G401.6 (cell line): Measurements from ENCODE around the gene LRRC57.
"Not testable (repeated sequence)": the region's sequence is repeated elsewhere in the genome, so short reads cannot be mapped to it uniquely, and the experiment has no call there.

Experiments used
- FAIRE-seq: peaks from 2 replicates; lab custom pipeline; 2012; peaks lifted over from hg19 to GRCh38; lab: Jason Lieb, UNC

The LRRC57 gene

DNA sequence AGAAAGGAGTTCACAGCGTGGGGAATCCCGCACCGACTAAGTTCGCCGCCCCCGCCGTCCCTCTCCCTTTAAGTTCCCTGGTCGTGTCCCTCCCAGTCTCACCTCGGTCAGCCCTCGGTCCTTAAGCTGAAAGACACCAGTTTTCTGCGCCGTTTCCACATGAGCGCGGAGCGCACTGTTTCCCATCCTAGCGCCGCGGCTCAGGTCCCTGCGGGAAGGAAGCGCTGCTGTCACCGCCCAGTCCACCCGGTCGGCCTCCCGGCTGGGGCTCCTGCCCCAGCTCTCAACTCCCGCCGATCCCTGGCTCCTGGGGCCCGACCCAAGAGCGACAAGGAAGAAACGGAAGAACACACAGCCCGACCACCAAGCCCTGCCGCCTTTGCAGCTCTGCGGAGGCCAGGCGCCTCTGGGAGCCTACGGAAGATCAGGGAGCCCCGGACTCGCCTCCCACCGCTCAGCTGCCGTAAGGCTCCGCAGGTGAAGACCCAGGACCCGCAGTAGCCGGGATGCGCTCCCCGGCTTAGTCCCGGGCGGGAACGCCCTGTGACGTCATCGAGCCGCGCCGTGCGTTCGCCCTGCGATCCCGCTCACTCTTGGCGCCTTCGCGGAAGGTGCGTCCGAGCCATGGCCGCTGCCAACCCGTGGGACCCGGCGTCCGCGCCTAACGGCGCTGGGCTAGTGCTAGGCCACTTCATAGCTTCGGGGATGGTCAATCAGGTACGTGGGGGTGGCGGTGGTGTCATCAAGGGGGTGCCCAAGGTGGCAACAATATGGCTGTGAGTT, at the start of gene LRRC57, which contains the start of gene HAUS2:
TSS of gene LRRC57 (minus strand) at position 545 of the 783 bp plus-strand sequence. CDS start at position 186, 359 bp downstream.
TSS of gene HAUS2 (plus strand) at position 590 of the 783 bp plus-strand sequence. CDS start at position 625, 35 bp downstream.
- no peak for FAIRE-seq

- FAIRE-seq: no peak
These were observed 47.1 kb upstream of the LRRC57 start for GRCh38 chr15:42595626-42596240.

DNA sequence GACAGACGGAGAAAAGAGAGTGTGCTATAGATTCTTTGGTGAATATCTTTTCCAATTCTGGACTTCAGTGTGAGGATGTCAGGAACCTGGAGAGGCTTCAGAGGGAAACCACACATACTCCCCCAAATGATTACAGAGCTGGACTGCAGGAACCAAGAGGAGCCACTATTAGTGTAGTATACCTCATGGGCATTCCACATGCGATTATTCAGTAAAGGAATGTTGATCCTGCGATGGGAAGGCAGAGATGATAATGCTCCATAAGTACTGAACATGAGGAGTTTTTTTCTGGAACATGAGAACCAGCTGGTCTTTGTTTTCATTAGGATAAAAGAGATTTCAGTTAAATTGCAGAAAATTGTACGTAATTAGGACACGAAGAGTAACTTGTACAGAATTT, 45.5 kb upstream of the LRRC57 start:
- no peak for FAIRE-seq

GRCh38 chr15:42593143-42593542, 44.5 kb upstream of the LRRC57 start:
- FAIRE-seq: no peak

DNA sequence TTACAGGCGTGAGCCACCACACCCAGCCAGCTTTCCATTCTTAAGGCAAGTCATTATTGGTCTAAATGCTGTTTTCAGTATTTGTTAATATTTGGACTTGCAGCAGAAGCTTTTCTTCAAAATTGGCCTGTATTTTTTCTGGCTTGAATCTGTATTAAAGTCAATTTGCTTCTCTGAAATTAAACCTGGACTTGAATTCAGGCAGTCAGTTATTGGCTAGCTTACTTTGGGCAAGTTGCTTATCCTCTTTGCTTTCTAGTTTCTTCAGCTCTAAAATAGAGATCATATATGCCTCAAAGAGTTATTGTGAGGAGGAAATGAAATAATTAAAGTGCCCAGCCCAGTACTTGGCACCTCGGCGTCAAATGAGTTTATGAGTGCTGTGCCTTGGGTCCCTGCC, 44.1 kb upstream of the LRRC57 start:
- no peak for FAIRE-seq

- peak; percentile 61 for FAIRE-seq
These were observed 42.8 kb upstream of the LRRC57 start for GRCh38 chr15:42591238-42591934.

DNA sequence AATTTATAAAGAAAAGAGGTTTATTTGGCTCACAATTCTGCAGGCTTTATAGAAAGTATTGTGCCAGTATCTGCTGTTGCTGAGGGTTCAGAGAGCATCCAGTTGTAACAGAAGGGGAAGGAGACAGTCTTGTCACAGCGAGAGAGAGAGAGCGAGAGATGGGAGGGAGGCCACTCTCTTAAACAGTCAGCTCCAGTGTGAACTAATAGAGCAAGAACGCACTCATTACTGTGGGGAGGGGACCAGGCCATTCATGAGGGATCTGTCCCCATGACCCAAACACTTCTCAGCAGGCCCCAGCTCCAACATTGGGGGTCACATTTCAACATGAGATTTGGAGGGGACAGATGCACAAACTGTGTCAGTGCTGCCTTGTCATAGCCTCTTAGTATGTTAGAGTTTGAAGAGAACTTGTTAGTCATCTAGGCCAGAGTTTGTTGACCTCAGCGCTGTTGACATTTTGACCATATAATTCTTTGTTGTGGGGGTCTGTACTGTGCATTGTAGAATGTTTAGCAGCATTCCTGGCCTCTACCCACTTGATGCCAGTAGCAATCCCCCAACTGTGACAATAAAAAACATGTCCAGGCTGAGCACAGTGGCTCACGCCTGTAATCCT, 42.1 kb upstream of the LRRC57 start:
- FAIRE-seq: no peak

GRCh38 chr15:42584031-42584765, 35.6 kb upstream of the LRRC57 start:
- no peak for FAIRE-seq

DNA sequence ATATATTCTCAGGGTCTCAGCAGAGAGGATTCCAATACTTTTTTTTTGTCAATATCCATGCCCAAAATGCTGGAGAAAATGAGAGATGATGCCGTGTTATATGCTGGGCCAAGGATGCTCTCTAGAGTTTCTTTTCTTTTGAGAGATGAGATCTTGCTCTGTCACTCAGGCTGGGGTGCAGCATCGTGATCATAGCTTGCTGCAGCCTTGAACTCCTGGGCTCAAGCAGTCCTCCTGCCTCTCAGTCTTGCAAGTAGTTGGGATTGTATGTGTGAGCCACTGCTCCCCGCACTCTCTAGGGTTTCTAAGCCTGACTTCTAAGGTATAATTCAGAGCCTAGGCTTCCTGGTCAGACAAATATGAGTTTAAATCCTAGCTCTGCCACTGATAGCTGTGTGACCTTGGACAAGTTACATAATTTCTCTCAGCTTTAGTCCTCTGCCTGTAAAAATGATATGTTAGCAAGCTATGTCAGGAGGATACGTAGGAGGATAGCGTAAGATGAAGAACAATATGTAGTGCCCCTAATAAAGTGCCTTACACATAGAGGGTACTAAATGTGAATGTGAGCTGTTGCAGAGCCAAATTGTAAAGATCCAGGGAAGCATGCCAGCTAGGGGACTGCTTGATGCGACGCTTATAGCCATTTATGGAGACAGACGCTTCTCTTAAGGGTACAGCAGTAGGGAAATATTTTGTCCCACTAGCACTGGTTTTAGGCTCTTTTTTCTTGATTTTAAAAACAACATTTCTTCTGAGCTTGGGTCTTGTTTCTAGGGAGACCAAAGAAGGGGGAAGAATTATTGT, 34.2 kb upstream of the LRRC57 start:
- no peak for FAIRE-seq

- no peak for FAIRE-seq
These were observed 32.7 kb upstream of the LRRC57 start for GRCh38 chr15:42581272-42581730.

DNA sequence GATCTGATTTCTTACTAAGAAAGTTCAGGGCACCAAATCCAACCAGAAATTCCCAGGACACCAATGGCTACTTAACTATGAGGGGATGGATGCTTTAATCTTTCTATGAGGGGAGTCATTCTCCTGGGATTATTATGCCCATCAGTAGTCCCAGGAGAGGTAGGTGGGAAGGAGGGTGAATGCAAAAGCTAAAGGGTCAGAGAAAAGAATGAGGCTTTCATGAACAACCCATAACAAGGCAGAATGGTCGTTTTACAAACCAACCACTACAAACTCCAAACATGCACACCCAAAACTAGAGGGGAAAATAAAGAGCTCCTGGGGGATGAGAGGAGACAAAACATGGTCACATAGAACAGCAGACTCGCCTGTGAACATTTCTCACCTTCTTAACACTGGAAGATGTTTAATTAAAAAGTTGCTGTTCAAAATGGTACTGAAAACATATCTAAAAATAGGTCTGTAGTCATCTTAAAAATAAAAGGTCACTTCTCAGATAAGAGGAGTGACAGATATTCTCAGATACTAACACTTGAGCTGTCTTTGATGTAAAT, 30.5 kb upstream of the LRRC57 start:
- FAIRE-seq: no peak

DNA sequence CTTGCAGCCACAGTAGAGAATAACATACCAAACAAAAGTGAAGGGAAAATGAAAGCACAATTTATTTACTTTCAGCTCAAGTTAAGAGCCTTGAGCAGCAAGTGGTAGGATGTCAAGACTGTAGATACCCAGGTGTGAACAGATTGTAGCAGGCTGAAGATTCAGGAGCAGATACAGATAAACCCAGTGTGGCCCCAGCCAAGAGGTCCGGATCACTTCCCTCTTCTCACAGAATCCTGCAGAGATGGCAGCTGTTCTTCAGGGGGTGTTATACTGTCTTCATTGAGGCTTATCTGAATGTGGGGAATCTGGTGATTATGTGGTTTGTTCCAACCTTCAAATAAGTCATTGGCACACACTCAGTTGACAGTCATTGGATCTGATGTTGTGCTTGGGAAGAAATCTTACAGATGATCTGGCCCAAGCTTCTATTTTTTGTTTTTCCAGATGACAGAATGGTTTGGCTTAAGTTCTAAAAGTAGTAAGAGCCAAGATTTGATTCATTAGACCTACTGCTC, 29.0 kb upstream of the LRRC57 start:
- FAIRE-seq: no peak

- no peak for FAIRE-seq
These were observed 28.2 kb upstream of the LRRC57 start for GRCh38 chr15:42576776-42577175.

- FAIRE-seq: no peak
These were observed 27.5 kb upstream of the LRRC57 start for GRCh38 chr15:42576040-42576594.

DNA sequence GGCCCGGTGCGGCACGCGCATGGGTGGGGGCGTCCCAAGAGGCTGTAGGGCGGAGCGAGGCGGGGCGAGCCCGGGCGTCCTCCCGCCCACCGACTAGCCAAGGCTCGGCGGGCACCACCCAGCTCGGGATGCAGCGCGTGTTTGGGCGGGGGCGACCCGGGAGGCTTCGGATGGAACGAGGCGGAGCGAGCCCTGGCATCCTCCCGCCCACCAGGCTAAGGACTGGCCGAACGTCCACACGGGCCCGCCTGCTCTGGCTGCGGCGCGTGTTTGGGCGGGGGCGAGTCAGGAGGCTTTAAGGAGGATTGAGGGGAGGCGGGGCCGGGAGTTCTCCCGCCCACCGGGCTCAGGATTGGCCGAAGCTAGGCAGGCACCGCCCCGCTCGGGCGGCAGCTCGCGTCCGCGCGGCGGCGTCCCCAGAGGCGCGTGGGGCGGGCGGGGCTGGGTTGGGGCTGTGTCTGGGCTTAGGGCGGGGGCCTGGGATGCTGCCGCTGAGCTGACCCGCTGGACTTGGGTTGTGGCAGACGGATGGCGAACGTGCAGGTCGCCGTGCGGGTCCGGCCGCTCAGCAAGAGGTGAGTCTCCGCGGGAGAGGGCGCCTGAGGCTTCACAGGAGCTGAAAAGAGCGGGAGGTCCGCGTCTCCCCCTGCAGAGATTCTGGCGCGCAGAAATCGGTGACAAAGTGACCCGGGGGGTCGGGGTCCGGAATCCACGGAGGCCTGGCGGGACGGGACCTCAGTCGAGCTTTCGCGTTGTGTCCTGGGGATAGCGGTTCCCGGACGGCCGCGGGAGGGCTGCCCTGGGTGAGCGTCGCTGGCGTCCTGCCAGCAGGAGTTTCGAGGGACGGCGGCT, 26.8 kb upstream of the LRRC57 start, which contains the start of gene STARD9:
TSS of gene STARD9 (plus strand) at position 419 of the 852 bp plus-strand sequence. CDS start at position 529, 110 bp downstream.
- FAIRE-seq: peak; percentile 93

- FAIRE-seq: no peak
These were observed 10.1 kb upstream of the LRRC57 start for GRCh38 chr15:42558739-42559138.

GRCh38 chr15:42556550-42557207, 8.1 kb upstream of the LRRC57 start:
- not testable (repeated sequence) for FAIRE-seq

DNA sequence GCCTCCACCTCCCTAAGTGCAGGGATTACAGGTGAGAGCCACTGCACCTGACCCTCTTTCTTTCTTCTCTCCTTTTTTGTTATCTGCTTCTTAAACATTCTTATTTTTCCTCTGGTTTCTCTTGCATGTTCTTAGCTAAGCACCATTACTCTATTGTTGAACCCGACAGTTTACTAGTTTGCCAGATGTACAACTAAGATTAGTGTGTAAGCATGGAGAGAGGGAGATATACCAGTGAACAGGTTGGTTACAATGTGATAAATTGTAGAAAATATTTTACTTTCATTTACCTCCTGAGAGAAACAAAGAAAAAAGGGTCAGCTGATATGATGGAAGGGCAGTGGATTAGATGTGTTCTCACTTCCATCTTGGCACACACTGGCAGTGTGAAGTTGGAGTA, 5.0 kb upstream of the LRRC57 start:
- FAIRE-seq: no peak
